Vagina (tissue), 2 donors: ENCODE measurements around the gene LEO1.

ENCODE experiments used
- POLR2AphosphoS5 ChIP-seq, 2 donors: sonication (generic); formaldehyde crosslinking; IDR thresholded peaks; one replicate each; pipeline ENCODE4 v1.9.0; 2017; ENCODE audit warnings: antibody characterized with exemption in 2 of 2, mild to moderate bottlenecking in 2 of 2, low read depth in 1 of 2; ENCODE audit not compliant: insufficient read depth in 1 of 2
- TF ChIP-seq, protein P1 (sequence below), 3 experiments: fragments of 450-650 bp in 2 of 3; fragments of 200-600 bp in 1 of 3; sonication (generic) in 1 of 3; IDR thresholded peaks; one replicate each; pipeline ENCODE4 v1.5.1; 2017 to 2019; ENCODE audit warnings: antibody characterized with exemption in 3 of 3, mild to moderate bottlenecking in 2 of 3, moderate library complexity in 2 of 3

DNA sequence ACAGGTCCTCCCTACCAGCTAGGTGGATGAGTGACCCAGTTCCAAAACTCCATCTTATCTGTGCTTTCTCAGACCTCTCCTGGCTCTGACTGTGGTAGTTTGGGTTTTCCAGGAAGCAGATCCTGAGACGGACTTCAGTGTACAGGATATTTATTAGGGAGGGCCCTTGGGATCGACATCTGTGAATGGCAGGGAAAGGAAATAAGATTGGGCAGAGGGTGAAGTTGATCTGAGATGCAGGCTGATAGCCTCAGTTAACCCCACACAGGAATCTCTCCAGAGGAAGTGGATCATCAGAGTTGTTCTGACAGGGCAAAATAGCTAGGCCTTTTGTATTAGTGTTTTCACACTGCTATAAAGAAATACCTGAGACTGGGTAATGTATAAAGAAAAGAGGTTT, 30.8 kb upstream of the LEO1 start:
- TF ChIP-seq, protein P1, sequence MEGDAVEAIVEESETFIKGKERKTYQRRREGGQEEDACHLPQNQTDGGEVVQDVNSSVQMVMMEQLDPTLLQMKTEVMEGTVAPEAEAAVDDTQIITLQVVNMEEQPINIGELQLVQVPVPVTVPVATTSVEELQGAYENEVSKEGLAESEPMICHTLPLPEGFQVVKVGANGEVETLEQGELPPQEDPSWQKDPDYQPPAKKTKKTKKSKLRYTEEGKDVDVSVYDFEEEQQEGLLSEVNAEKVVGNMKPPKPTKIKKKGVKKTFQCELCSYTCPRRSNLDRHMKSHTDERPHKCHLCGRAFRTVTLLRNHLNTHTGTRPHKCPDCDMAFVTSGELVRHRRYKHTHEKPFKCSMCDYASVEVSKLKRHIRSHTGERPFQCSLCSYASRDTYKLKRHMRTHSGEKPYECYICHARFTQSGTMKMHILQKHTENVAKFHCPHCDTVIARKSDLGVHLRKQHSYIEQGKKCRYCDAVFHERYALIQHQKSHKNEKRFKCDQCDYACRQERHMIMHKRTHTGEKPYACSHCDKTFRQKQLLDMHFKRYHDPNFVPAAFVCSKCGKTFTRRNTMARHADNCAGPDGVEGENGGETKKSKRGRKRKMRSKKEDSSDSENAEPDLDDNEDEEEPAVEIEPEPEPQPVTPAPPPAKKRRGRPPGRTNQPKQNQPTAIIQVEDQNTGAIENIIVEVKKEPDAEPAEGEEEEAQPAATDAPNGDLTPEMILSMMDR (IDR thresholded peaks at IDR 0.05), result no peak
- no peak for TF ChIP-seq POLR2AphosphoS5 (IDR thresholded peaks at IDR 0.05; ENCODE audit: insufficient read depth in 1 of 2, low read depth in 1 of 2)
